HG03060 (cell line): ENCODE results near the gene PSG2.
"Not testable (repeated sequence)": the region's sequence is repeated elsewhere in the genome, so short reads cannot be mapped to it uniquely, and the experiment has no call there.

Experiments
- ATAC-seq: cut with Tn5 transposase; IDR thresholded peaks from one replicate; pipeline ENCODE4 v1.9.1; 2021; ENCODE audit warnings: low read depth, moderate number of reproducible peaks; ENCODE audit not compliant: unreplicated experiment

Gene PSG2

DNA sequence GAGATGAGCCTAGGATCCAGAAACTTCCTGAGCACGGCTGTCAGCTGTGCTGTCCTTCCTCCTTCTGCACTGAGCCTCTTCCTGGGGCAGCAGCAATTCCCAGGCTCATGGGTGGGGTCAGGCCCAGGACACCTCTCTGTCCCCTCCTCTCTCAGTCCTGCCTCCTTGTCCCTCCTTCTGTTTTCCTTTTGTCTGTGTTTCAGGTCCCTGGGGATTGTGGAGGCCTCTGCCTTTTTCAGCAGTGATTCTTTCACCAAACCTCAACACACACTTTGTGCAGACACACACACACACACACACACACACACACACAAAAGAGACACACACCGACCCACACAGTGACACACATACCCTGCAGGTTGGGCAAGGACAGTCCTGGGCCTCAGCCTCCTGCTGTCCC, at the start of gene PSG2:
PSG2 (minus strand) TSS at position 101 of the 400 bp plus-strand sequence. CDS start 132 bp downstream, outside the sequence.
- not testable (repeated sequence) for ATAC-seq

DNA sequence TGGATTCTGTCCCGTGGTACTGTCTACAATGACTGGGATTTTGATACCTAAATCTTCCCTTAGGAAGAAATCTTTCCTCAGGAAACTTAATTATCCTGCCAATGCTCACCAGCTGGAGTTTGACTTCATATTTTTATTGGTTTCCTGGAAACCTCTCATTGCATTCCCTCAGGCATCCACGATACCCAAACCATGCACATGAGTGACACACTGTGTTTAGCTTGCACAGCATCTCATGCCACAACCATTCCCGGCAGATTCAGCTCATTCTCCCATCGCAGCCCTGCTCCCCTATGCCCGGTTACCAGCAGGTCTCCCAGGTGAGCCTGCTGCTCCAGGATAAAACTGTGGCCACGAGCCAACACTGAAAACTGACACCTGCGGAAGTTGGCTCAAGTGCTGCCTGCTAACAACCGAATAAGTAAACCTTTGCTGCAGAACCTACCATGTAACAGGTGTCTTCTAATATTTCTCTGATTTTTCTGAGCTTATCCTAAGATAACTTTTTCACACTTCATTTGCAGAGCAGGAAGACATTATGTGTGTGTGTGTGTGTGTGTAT, 48.9 kb upstream of the PSG2 start:
- not testable (repeated sequence) for ATAC-seq

DNA sequence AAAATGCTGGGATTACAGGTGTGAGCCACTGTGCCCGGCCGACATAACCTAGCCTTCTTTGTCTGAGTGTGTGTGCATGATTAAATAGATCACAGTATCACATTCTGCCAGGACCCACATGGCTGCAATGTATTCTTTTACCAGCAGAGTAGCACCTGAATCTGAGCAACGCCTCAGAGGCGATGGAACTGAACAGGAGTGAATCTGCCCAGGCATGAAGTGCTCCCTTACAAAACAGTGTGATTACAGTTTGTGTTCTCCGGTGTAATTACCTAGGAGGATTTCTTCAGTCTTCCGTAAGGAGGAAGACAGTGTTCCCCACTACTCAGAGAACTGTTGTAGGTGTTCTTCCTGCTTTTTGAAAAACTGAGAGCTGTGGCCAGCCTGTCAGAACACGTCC, 46.7 kb upstream of the PSG2 start:
- not testable (repeated sequence) for ATAC-seq

DNA sequence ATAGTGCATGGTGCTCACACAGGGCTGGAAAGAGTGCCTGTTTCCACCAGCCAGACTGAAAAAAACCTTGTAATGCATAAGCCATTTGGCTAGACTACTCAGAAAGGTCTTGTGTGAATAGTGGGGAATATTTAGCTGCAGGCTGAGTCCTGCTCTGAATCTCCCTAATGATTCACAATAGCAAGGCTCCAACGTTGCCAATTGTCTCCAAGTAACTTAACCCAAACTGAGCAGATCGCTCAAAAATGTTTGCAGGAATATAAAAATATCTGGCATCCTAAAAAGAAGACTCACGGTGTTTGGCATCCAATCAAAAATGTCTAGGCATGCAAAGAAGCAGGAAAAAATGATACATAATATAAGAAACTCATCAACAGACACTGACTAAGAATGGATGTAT, 44.8 kb upstream of the PSG2 start:
- ATAC-seq, result not testable (repeated sequence)

DNA sequence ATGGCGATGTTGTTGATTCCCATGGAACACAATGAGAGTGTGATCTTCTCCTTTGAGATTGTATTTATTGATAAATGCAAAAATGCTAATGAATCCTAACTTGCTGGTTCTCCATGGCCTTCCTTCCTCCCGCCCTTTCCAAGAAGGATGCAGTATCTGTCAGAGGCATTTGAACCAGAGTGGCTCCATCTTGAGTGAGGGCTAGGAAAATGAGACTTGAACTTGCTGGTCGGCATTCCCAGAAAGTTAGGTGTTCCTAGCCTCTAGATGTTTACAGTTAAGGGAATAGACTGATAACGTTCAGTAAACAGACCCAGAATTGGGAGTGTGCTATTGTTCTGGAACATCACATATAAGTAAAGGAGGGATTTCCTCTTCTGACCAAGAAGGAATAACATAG, 44.2 kb upstream of the PSG2 start:
- ATAC-seq, result no peak

DNA sequence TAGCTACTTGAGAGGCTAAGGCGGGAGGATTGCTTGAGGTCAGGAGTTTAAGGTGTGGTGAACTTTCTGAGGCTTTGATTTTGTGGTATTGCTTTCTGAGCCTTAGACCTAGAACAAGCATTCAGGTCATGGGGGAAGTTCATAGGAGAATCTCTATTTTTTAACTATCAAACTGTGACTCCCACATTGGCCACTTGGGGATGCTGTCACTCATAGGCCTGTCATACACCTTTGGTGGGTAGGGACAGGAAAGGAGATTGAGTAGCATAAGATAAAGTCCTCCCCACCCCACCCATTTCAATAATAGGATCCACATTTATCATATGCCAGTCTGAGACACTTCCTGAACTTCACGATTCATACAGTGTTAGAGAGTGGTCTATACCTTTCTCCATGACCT, 41.9 kb upstream of the PSG2 start:
- ATAC-seq, result no peak

DNA sequence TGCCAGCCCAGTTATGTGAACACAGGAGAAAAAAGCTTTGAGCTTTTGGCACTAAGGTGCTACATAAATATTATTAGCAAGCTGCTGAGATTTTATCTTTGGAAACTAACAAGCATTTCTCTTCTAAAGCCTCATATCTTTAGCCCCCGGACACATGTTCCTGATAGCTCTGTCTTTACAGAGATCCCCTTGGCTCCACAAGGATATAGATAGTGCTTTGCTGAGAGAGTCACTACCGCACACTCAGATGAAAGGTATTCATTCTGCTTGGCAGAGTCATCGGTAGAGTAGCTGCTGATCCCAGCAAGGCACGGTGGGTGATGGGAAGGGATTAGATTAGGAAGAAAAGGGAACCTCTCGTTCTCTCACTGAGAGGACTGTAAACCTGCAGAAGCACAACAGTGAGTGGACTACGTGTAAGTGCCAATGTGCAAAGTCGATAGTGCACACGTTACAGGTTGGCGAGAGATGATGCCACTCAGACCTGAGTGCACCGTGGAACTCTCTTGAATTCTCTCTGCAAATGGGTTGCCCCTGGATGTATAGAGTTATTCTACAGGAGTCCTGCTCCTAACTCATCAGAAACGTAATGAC, 38.0 kb upstream of the PSG2 start:
- ATAC-seq, result not testable (repeated sequence)

DNA sequence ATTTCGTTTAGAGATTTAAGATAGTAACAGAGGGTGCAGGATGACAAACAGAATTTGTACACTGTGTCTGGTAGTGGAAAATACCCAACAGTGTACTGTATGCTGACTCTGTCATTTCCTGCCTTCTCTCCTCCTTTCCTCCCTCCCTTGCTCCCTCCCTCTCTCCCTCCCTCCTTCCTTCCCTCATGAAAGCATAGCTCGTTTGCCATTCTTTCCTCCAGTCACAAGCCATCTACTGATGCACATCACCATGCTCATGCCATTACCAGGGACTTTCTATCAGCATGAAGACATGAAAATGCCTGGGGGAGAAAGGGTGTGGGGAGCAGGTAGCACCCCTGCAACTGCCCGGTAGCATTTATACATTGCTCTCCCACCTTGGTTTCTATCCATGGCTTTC, 37.0 kb upstream of the PSG2 start:
- ATAC-seq, result not testable (repeated sequence)

DNA sequence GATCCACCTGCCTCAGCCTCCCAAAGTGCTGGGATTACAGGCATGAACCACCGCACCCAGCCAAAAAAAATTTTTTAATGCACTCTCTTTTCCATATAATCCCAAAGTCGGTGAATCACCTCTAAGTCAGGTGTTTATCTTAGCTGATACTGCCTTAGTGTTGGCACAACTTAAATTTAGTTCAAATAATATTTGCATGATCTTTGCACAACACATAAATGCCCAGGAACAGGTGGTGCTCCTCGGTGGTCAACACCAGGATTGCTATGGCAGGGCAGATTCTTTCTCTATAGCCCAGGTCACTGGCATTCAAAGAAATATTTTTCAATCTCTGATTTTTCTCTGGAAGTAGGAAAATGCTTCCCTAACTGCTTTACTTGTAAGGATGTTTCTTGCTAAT, 33.9 kb upstream of the PSG2 start:
- ATAC-seq, result not testable (repeated sequence)

DNA sequence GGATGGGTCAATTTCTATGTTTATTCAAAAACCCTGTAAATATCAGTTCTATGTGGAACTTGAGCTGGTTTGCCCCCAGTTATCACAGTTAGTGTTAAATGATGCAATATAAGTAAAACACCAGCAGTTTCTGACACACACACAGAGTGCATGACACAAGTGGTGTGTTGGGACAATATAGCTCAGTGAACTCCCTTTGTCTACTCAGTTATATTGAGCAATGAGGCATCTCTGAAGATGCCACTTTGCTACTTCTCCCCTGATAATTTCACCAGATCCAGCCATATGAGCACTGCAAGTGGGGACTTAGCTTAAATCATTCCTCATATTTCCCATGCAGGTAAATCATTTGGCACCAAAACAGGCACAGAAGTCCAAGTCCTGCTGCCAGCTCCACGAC, 33.0 kb upstream of the PSG2 start:
- not testable (repeated sequence) for ATAC-seq

DNA sequence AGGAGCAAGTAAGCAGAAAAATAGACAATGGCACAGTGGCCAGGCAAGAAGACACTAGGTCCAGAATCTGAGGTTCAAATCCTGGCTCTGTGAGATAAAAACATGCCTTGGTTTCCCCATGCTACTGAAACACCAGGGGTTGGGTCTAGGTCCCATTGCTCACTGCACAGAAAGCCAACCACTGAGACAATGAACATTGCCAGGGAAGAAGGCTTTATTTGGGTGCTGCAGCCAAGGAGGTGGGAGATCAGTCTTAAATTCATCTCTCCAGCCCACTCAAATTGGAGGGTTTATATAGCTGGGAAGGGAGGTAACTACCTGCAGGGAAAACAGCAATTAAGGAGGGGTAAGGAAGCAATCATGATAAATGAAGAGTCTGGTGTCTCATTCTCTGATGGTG, 32.6 kb upstream of the PSG2 start:
- ATAC-seq, result not testable (repeated sequence)

DNA sequence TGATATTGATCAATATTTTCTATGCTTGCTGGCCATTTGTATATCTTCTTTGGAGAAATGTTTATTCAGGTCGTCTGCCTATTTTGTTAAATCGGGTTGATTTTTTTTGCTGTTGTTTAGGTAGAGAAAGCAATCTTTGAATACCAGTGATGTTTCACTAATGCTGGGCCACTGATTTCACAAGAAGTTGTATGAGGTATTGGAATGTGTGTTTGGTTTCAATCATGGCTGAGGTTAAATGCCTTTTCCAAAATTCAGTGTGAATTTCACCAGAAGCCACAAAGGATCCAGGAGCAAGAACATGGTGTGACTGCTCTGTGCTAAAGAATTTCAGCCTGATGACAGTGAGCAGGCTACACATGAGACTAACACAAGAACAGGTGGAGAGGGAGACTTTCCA, 32.1 kb upstream of the PSG2 start:
- ATAC-seq, result not testable (repeated sequence)

DNA sequence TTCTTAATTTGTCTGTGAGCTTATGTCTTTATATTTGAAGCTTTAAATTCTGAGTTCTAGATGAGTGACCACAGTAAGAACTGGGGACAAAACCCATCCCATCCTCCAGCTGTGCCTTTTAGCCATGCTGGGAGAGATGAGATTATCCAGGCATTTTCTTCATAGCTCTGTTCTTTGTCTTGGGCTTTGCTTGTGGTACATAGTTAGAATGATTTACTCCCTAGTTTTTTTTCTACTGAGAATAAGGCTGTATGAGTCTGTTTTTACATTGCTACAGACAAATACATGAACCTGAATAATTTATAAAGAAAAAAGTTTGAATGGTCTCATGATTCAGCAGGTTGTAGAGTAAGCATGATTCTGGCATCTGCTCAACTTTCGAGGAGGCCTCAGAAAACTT, 24.9 kb upstream of the PSG2 start:
- not testable (repeated sequence) for ATAC-seq

DNA sequence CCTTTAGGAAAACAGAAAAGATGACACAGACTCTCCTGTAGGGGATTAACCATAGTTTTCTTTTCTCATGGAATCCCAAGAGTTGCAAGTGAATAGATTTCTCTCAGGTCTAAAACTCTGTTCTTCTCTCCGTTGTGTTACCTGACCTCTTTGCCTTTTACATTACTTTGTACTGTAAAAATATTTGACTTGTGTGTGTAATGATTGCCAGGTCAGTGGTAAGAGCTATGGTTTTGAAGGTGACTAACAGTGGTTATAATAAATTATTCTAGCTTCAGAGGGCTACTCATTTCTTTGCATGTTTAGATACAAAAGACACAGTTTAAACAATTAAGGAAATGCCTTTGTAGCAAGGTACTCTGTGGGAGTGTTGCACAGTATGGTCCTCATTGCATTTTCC, 23.0 kb upstream of the PSG2 start:
- no peak for ATAC-seq

DNA sequence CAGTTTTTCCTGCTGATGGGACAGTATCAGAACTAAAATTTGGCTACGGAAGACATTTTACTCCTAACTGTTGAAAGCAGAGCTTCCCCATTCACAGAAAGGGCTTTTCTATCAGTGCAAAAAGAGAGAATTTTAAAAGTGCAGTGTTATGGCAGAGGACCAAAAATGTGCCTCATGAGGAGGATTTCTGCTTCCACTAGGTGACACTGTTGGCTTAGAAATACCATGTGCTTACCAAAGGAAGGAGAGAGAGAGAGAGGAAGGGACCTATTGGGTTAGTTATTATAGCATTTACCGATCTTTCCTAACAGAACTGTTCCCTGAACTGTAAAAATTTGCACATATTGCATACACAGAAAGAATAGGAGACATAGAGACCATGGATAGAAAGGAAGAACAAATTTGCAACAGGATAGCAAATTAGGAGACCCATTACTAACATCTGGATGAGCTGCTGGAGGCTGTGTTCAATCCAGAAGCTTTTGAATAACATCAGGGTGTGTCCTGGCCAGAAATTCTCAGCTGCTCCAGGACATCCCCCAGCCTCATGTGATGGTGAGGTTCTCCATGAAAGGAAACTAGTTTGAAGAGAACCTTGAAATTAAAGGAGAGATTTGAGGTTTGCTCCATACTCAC, 21.8 kb upstream of the PSG2 start:
- not testable (repeated sequence) for ATAC-seq

DNA sequence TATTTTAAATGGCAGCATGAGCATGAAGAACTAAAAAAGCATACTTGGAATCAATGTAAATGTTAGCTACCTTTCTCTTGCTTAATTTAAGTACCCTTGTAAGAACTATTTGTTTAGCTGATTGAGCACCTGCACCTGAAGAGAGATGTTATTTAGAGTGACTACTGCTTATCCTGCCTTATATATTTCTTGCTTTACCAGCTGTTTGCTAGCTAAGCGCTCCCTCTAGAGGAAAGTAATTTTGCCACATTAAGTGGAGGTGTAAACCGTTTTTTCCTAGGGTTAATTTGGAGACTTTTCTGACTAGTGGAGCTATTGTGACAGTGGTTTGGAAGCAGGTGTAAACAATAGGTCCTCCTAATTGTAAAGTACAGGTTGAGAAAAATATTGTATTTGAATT, 19.4 kb upstream of the PSG2 start:
- no peak for ATAC-seq

DNA sequence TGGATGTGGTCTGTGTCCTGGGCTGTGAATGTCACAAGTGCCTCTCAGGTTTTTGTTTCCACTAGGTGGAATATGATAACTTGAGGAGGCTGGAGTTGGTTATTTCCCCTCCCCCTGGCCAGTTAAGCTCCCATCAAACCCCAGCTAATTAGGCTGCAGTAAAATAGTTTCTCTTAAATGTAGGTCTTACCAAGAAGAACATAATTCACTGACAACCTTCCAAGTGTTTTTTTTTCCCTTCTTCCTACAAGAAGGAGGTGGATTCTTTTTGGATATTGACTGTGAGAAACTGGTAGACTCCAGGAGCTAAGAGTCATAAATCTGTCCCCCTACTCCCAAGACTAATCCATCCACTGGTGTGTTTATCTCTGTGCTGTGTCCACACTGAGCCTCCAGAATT, 15.9 kb upstream of the PSG2 start:
- ATAC-seq, result not testable (repeated sequence)

DNA sequence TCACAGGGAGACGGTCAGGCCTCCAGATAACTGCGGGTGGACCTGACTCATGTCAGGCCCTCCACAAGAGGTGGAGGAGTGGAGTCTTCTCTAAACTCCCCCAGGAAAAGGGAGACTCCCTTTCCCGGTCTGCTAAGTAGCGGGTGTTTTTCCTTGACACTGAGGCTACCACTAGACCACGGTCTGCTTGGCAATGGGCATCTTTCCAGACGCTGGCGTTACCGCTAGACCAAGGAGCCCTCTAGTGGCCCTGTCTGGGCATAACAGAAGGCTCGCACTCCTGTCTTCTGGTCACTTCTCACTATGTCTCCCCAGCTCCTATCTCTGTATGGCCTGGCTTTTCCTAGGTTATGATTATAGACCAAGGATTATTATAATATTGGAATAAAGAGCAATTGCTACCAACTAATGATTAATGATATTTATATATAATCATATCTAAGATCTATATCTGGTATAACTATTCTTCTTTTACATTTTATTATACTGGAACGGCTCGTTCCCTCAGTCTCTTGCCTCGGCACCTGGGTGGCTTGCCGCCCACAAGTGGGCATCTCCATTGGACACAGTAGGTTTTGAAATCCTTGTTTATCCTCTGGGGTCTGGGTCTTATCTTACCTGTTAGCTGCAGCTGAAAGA, 5.3 kb upstream of the PSG2 start:
- ATAC-seq, result not testable (repeated sequence)

DNA sequence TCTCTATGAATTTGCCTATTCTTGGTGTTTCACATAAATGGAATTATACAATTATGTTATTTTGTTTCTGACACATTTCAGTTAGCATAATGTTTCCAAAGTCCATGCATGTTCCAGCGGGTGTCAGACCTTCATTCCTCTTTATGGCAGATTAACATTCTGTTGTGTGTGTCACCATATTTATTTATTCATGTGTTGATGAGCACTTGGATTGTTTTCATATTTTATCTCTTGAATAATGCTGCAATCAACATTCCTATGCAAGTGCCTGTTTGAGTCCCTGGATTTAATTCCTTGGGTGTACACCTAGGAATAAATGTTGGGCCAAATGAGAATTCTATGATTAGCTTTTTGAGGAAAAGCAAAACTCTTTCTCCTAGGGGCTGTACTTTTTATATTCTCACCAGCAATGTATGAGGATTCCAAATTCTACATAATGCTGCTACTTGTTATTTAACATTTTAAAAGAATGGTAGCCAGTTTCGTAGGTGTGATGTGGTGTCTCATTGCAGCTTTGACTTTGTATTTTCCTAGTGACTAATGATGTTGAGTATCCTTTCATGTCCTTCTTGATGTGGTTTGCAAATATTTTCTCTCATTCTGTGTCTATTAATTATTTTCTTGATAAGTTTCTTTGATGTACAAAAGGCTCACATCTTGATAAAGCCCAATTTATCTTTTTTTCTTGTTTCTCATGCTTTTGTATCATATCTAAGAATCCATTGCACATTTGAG, 3.5 kb upstream of the PSG2 start:
- not testable (repeated sequence) for ATAC-seq

DNA sequence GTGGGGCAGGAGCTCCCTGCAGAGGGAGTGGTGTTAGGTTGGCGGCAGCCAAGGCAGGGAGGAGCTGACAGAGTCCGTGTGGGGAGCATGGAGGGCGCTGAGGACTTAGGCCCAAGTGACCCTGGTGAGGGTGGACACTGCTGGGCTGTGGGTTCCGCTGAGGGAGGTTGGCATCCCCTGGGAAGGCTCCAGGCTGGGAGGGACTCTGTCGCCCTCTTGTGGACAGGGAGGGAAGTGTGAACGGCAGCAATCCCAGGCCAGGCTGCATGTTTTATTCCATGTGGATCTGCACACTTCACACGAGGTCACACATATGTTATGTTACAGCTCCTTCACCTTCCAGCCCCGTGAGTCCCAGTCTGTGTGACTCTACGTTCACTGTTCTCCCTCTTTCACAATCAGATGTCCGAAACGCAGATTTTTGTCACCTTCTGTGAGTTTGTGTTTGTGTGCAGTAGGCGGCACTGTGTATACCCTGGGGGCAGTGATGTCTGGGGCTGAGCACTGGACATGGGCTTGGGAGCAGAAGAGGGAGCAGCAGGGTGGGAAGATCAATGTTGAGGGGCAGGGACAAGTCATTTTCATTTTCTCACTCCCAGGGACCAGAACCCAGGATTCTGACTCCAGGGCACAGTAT, 1.8 kb upstream of the PSG2 start:
- not testable (repeated sequence) for ATAC-seq
